ENCODE measurements around the gene HMGN2. TPM values are rescaled to one million over a fixed set of nuclear protein-coding genes. Genes with fewer than 3 reads are reported as not detected.

HMGN2 gene
- total and polyA plus RNA-seq, 2 of the 13 experiments (the other 11 are each of a cell fraction or from before 2014, with no cell fraction given) = 63.4 to 343 TPM

DNA sequence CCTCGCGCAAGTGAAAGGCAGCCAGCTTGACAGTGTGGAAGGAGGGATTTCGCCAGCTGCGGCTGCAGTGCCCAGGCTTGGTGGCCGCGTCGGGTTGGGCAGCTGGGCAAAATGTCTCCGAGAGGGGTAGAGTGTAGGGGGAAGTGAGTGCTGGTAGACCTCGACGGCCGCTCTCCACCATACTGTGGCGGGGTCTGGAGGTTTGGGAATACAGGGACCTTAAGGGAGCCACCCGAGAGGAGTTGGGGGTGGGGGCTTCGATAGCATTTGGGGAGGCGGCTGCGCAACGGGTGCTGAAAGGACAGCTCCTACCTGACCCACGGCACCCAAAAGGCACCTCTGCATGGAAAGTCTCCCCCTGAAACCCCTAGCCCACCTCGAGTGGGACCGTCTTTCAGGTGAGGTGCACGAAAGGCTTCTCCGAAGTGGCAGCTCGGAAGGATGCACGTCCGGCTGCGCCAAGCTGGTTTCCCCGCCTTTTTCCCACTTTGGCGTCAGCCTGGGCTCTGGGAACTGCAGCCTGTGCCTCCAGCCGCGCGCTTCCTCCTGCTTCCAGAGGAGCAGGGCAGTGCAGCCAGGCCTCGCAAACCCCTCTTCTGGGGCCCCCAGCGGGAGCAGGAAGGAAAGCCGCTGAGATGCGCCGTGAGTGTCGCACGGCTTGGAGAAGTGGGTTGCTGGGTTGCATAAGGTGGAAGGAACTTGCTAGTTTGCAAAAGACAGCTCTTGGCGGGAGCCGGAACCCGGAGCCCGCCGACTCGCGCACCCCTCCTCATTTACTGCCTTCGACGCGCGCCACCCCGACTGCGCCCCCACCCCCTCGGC is 531 bp upstream of the HMGN2 start (continued):
- TF ChIP-seq ZNF713 (CRISPR knock-in tag; IDR thresholded peaks at IDR 0.05) (no peak), PHF5A (CRISPR knock-in tag; IDR thresholded peaks at IDR 0.05; ENCODE audit: low read depth, unreplicated experiment) (no peak), NR1H2 (CRISPR knock-in tag; IDR thresholded peaks at IDR 0.05; ENCODE audit: borderline replicate concordance, low read depth) (no peak), PCBP1 (IDR thresholded peaks at IDR 0.05; ENCODE audit: borderline replicate concordance, low read depth, low read length) (peak; percentile 75; the same call in 1 of the 2 replicates), ETV6 (CRISPR knock-in tag; conservative IDR thresholded peaks at IDR 0.05) (no peak), RXRB (CRISPR knock-in tag; IDR thresholded peaks at IDR 0.05; ENCODE audit: borderline replicate concordance) (no peak), FOSL1 (CRISPR knock-in tag; IDR thresholded peaks at IDR 0.05; ENCODE audit: borderline replicate concordance) (no peak), SATB2 (CRISPR knock-in tag; IDR thresholded peaks at IDR 0.05) (no peak), MED8 (CRISPR knock-in tag; IDR thresholded peaks at IDR 0.05; ENCODE audit: insufficient replicate concordance) (no peak), DPF2 (CRISPR knock-in tag; IDR thresholded peaks at IDR 0.05; ENCODE audit: borderline replicate concordance, low read depth) (no peak)
- TF ChIP-seq, protein P1, sequence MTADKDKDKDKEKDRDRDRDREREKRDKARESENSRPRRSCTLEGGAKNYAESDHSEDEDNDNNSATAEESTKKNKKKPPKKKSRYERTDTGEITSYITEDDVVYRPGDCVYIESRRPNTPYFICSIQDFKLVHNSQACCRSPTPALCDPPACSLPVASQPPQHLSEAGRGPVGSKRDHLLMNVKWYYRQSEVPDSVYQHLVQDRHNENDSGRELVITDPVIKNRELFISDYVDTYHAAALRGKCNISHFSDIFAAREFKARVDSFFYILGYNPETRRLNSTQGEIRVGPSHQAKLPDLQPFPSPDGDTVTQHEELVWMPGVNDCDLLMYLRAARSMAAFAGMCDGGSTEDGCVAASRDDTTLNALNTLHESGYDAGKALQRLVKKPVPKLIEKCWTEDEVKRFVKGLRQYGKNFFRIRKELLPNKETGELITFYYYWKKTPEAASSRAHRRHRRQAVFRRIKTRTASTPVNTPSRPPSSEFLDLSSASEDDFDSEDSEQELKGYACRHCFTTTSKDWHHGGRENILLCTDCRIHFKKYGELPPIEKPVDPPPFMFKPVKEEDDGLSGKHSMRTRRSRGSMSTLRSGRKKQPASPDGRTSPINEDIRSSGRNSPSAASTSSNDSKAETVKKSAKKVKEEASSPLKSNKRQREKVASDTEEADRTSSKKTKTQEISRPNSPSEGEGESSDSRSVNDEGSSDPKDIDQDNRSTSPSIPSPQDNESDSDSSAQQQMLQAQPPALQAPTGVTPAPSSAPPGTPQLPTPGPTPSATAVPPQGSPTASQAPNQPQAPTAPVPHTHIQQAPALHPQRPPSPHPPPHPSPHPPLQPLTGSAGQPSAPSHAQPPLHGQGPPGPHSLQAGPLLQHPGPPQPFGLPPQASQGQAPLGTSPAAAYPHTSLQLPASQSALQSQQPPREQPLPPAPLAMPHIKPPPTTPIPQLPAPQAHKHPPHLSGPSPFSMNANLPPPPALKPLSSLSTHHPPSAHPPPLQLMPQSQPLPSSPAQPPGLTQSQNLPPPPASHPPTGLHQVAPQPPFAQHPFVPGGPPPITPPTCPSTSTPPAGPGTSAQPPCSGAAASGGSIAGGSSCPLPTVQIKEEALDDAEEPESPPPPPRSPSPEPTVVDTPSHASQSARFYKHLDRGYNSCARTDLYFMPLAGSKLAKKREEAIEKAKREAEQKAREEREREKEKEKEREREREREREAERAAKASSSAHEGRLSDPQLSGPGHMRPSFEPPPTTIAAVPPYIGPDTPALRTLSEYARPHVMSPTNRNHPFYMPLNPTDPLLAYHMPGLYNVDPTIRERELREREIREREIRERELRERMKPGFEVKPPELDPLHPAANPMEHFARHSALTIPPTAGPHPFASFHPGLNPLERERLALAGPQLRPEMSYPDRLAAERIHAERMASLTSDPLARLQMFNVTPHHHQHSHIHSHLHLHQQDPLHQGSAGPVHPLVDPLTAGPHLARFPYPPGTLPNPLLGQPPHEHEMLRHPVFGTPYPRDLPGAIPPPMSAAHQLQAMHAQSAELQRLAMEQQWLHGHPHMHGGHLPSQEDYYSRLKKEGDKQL (CRISPR knock-in tag; IDR thresholded peaks at IDR 0.05; ENCODE audit: low read depth) = no peak
- TF ChIP-seq, protein P2, sequence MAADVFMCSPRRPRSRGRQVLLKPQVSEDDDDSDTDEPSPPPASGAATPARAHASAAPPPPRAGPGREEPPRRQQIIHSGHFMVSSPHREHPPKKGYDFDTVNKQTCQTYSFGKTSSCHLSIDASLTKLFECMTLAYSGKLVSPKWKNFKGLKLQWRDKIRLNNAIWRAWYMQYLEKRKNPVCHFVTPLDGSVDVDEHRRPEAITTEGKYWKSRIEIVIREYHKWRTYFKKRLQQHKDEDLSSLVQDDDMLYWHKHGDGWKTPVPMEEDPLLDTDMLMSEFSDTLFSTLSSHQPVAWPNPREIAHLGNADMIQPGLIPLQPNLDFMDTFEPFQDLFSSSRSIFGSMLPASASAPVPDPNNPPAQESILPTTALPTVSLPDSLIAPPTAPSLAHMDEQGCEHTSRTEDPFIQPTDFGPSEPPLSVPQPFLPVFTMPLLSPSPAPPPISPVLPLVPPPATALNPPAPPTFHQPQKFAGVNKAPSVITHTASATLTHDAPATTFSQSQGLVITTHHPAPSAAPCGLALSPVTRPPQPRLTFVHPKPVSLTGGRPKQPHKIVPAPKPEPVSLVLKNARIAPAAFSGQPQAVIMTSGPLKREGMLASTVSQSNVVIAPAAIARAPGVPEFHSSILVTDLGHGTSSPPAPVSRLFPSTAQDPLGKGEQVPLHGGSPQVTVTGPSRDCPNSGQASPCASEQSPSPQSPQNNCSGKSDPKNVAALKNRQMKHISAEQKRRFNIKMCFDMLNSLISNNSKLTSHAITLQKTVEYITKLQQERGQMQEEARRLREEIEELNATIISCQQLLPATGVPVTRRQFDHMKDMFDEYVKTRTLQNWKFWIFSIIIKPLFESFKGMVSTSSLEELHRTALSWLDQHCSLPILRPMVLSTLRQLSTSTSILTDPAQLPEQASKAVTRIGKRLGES (CRISPR knock-in tag; IDR thresholded peaks at IDR 0.05; ENCODE audit: borderline replicate concordance) = no peak
- TF ChIP-seq, protein P3, sequence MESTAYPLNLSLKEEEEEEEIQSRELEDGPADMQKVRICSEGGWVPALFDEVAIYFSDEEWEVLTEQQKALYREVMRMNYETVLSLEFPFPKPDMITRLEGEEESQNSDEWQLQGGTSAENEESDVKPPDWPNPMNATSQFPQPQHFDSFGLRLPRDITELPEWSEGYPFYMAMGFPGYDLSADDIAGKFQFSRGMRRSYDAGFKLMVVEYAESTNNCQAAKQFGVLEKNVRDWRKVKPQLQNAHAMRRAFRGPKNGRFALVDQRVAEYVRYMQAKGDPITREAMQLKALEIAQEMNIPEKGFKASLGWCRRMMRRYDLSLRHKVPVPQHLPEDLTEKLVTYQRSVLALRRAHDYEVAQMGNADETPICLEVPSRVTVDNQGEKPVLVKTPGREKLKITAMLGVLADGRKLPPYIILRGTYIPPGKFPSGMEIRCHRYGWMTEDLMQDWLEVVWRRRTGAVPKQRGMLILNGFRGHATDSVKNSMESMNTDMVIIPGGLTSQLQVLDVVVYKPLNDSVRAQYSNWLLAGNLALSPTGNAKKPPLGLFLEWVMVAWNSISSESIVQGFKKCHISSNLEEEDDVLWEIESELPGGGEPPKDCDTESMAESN (CRISPR knock-in tag; conservative IDR thresholded peaks at IDR 0.05) = no peak
- TF ChIP-seq, protein P4, sequence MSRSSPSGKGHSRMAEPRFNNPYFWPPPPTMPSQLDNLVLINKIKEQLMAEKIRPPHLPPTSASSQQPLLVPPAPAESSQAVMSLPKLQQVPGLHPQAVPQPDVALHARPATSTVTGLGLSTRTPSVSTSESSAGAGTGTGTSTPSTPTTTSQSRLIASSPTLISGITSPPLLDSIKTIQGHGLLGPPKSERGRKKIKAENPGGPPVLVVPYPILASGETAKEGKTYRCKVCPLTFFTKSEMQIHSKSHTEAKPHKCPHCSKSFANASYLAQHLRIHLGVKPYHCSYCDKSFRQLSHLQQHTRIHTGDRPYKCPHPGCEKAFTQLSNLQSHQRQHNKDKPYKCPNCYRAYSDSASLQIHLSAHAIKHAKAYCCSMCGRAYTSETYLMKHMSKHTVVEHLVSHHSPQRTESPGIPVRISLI (CRISPR knock-in tag; IDR thresholded peaks at IDR 0.05; ENCODE audit: borderline replicate concordance) = no peak
- TF ChIP-seq, protein P5, sequence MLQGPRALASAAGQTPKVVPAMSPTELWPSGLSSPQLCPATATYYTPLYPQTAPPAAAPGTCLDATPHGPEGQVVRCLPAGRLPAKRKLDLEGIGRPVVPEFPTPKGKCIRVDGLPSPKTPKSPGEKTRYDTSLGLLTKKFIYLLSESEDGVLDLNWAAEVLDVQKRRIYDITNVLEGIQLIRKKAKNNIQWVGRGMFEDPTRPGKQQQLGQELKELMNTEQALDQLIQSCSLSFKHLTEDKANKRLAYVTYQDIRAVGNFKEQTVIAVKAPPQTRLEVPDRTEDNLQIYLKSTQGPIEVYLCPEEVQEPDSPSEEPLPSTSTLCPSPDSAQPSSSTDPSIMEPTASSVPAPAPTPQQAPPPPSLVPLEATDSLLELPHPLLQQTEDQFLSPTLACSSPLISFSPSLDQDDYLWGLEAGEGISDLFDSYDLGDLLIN (CRISPR knock-in tag; IDR thresholded peaks at IDR 0.05; ENCODE audit: borderline replicate concordance) = no peak

All from HepG2 (cell line).